K562 (cell line): Measurements from ENCODE around the gene CTSD. TPM values are rescaled to one million over a fixed set of nuclear protein-coding genes. Genes with fewer than 3 reads are reported as not detected.
A peak's percentile ranks its signal among the peaks of the same experiment; 100 is the strongest.

Experiments
- ATAC-seq: fragments of 200-7000 bp; cut with Tn5 transposase; 3 replicates; pipeline ENCODE4 v1.9.1; 2020; ENCODE audit warnings: moderate library complexity
- BruUV-seq: library from RNA; stranded (reverse); fragments of 400-500 nt; replicated peaks from 2 replicates; lab custom pipeline; 2021; lab: Mats Ljungman, UMichigan
- CTCF ChIA-PET: fragments of 300-600 bp; formaldehyde crosslinking; extraction: SDS; loops from one replicate; lab custom pipeline; 2021; ENCODE audit warnings: low intra/inter-chr PET ratio; lab: Yijun Ruan, JAX
- POLR2A ChIA-PET: fragments of 300-600, 350-650 bp; sonication (Branson Sonifier 250); formaldehyde crosslinking; extraction: SDS; loops from one replicate; lab custom pipeline; 2021; ENCODE audit warnings: antibody characterized with exemption, inconsistent platforms; lab: Yijun Ruan, JAX
- DNase-seq, 4 experiments: peaks; one replicate each; pipeline versions ENCODE4 v3.0.0 to v3.0.0-alpha.2; 2011 to 2018; ENCODE audit warnings: low spot score in 3 of 4, mixed read lengths in 3 of 4; ENCODE audit errors: extremely low read depth in 1 of 4
- FAIRE-seq: peaks from 2 replicates; lab custom pipeline; 2011; peaks lifted over from hg19 to GRCh38; lab: Jason Lieb, UNC
- H2AFZ ChIP-seq: 2 replicates; pipeline ENCODE4 v1.6.0; 2011; ENCODE audit warnings: low read depth, low read length, control low read depth, inconsistent platforms
- H3K27ac ChIP-seq: fragments of 200-600 bp; 3 replicates; pipeline ENCODE4 v1.8.0; 2011; ENCODE audit warnings: low read depth, mild to moderate bottlenecking, control low read depth, inconsistent platforms, low read length, moderate library complexity, mixed read lengths; ENCODE audit errors: extremely low read depth
- H3K27me3 ChIP-seq, 2 experiments: fragments of 300-600 bp in 1 of 2; 2 replicates in 1 of 2; 3 replicates in 1 of 2; pipeline versions ENCODE4 v1.6.0 to v1.8.0; 2011; ENCODE audit warnings: inconsistent platforms in 2 of 2, low read length in 2 of 2, mild to moderate bottlenecking in 1 of 2, mixed read lengths in 1 of 2, moderate library complexity in 1 of 2; ENCODE audit not compliant: control insufficient read depth in 2 of 2, insufficient read depth in 2 of 2
- H3K36me3 ChIP-seq: fragments of 300-600 bp; 3 replicates; pipeline ENCODE4 v1.8.0; 2011; ENCODE audit warnings: mild to moderate bottlenecking, low read length, inconsistent platforms; ENCODE audit not compliant: control insufficient read depth, insufficient read depth
- H3K4me1 ChIP-seq, 2 experiments: fragments of 200-600 bp in 1 of 2; replicated peaks in 1 of 2; 2 replicates in 1 of 2; 3 replicates in 1 of 2; pipeline versions ENCODE4 v1.5.1 to v1.8.0; 2011; ENCODE audit warnings: inconsistent platforms in 2 of 2, low read length in 2 of 2, mild to moderate bottlenecking in 1 of 2, mixed read lengths in 1 of 2, moderate library complexity in 1 of 2; ENCODE audit not compliant: control insufficient read depth in 2 of 2, insufficient read depth in 2 of 2
- H3K4me2 ChIP-seq: 2 replicates; pipeline ENCODE4 v1.6.1; 2011; ENCODE audit warnings: low read length, control low read depth, inconsistent platforms, mixed read lengths; ENCODE audit not compliant: insufficient read depth
- H3K4me3 ChIP-seq: fragments of 200-600 bp; sonication (generic), shearing (Covaris generic); 2 replicates; pipeline ENCODE4 v1.5.1; 2016; ENCODE audit warnings: control low read depth, inconsistent platforms
- H3K79me2 ChIP-seq: fragments of 200-600 bp; 3 replicates; pipeline ENCODE4 v1.8.0; 2011; ENCODE audit warnings: low read length, inconsistent platforms; ENCODE audit not compliant: control insufficient read depth, insufficient read depth
- H3K9ac ChIP-seq, 2 experiments: 2 replicates each; pipeline versions ENCODE4 v1.6.0 to v1.6.1; 2011; ENCODE audit warnings: low read depth in 2 of 2, low read length in 2 of 2, control low read depth in 1 of 2, inconsistent platforms in 1 of 2, mild to moderate bottlenecking in 1 of 2, mixed read lengths in 1 of 2; ENCODE audit not compliant: insufficient read depth in 1 of 2
- H3K9me1 ChIP-seq: one replicate; pipeline ENCODE4 v1.6.0; 2011; ENCODE audit warnings: inconsistent platforms, mild to moderate bottlenecking, low read length, moderate library complexity; ENCODE audit not compliant: control insufficient read depth, insufficient read depth
- H3K9me3 ChIP-seq: replicated peaks from 2 replicates; pipeline ENCODE4 v1.5.1; 2011; ENCODE audit warnings: low read depth, low read length, inconsistent platforms; ENCODE audit not compliant: control insufficient read depth, insufficient read depth
- H4K20me1 ChIP-seq: replicated peaks from 2 replicates; pipeline ENCODE4 v1.6.1; 2011; ENCODE audit warnings: low read length, inconsistent platforms, mixed read lengths; ENCODE audit not compliant: control insufficient read depth, insufficient read depth
- CBX2 ChIP-seq: fragments of 200-600 bp; sonication (generic); IDR thresholded peaks from one replicate; pipeline ENCODE4 v1.6.1; 2012; ENCODE audit warnings: mild to moderate bottlenecking, low read length, inconsistent platforms; ENCODE audit not compliant: insufficient read depth, poor library complexity, severe bottlenecking
- CBX8 ChIP-seq: fragments of 200-600 bp; sonication (generic); IDR thresholded peaks from 2 replicates; pipeline ENCODE4 v1.6.1; 2012; ENCODE audit warnings: borderline replicate concordance, mixed run types, low read depth, mild to moderate bottlenecking, moderate library complexity, mixed read lengths, low read length, control low read depth, inconsistent platforms; ENCODE audit not compliant: poor library complexity, severe bottlenecking; ENCODE audit errors: extremely low read depth
- FOSL1 ChIP-seq: fragments of 200-800 bp; sonication (Bioruptor generic); conservative IDR thresholded peaks from 2 replicates; pipeline ENCODE4 v1.6.1; 2016; ENCODE audit warnings: missing genetic modification characterization, missing compliant biosample characterization
- RBM39 ChIP-seq: fragments of 200-400 bp; formaldehyde crosslinking; optimal IDR thresholded peaks from 2 replicates; pipeline ENCODE3; 2018; ENCODE audit warnings: low read depth, low read length
- SP2 ChIP-seq: IDR thresholded peaks from 2 replicates; pipeline ENCODE4 v1.6.1; 2011; ENCODE audit warnings: mild to moderate bottlenecking, low read depth, low read length, moderate library complexity; ENCODE audit not compliant: poor library complexity, severe bottlenecking; ENCODE audit errors: extremely low read depth
- WGBS: fragments of 100-300 bp; shearing (Covaris generic); methylation state at CpG from one replicate; pipeline ENCODE4 v1.1.6; 2016; ENCODE audit warnings: low coverage, mixed read lengths; ENCODE audit not compliant: insufficient coverage; ENCODE audit errors: missing lambda C conversion rate; 5-methylcytosine and 5-hydroxymethylcytosine counted together
- in situ Hi-C: fragments of 300-500 bp; cut with MboI; formaldehyde crosslinking; loops from 4 replicates; pipeline ENCODE4 v1.15.0; 2018; ENCODE audit warnings: inconsistent platforms, mixed read lengths
- intact Hi-C: fragments of 100-400 bp; cut with micrococcal nuclease; formaldehyde crosslinking; loops from 2 replicates; pipeline ENCODE4 v1.14.2; 2022
- polyA plus RNA-seq, 8 experiments: library from polyadenylated mRNA; depleted of rRNA in 4 of 8; stranded (reverse) in 5 of 8; unstranded in 3 of 8; fragments of >200 nt; fragmentation: Nextera tagmentation in 2 of 8; fragmentation: Illumina TruSeq in 1 of 8; extraction: Ambion mirVana in 2 of 8; extraction: Trizol in 1 of 8; gene quantifications; 2 replicates each; pipeline versions ENCODE4 v1.2.1 to v1.2.3, GENCODE V29; 2011 to 2014; ENCODE audit warnings: inconsistent platforms in 1 of 8, missing spikeins in 1 of 8
- total RNA-seq, 7 experiments: library from RNA; depleted of rRNA in 6 of 7; stranded (reverse); fragments of >200 nt in 6 of 7; fragmentation: Illumina TruSeq in 2 of 7; extraction: Trizol in 2 of 7; gene quantifications; 2 replicates each; pipeline versions ENCODE4 v1.2.1 to v1.2.3, GENCODE V29; 2011 to 2021; ENCODE audit warnings: low replicate concordance in 1 of 7
- TF ChIP-seq, protein P1 (sequence below): sonication (generic); formaldehyde crosslinking; IDR thresholded peaks from 2 replicates; pipeline ENCODE4 v1.8.1; 2023; ENCODE audit warnings: mild to moderate bottlenecking, missing genetic modification reagents

The CTSD gene
- total and polyA plus RNA-seq, 9 of the 15 experiments (the other 6 are each of a cell fraction or from before 2014, with no cell fraction given): 1.0 to 112 (median 40.9) TPM

DNA sequence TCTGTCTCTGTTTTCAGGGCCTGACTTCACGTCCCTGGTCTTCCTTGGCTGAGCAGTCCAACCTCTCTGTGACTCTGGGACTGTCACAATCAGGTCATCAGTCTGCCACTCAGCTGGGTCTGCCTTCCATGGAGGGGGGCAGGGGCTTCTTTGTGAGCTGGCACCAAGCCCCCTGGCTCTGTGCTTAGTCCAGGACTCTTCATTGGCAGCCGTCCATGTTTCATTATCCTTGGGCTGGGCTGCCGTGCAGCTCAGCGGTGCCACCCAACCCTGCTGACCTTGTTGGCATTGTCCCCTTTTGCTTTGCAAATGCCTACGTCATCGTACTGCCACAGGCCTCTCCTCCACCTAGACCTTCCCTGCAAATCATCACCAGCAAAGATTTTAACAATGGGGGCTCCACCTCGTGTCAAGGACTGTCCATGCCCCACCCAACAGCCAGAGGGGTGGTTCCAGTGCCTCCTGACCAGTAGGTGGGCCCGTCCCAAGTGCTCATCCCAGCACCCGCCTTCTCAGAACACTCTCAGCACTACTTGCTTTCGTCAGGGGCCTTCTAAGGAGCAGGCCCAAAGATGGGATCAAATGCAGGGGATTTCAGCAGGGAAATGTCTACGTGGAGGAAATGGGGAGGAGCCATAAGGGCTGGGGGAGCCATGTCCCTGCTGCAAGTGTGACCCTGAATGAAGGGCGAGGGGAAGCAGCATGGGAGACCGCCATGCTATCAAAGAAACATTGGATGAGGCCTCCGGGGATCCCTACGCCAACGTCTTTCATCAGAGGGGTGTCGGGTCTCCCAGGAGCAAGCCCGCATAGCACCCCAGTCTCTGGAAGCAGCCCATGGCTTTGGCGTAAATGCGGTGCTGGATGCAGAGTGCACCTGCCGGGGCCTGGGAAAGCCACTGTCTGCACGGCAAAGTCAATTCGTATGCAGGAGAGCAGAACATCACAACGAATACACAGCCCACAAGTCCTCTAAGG, 48.5 kb downstream of the CTSD start:
- H4K20me1 ChIP-seq: 0 out of 2 replicates have a peak, but pooled peaks cover 6% of the 10 kb centered on the region
- CTCF ChIA-PET: no interaction called here

DNA sequence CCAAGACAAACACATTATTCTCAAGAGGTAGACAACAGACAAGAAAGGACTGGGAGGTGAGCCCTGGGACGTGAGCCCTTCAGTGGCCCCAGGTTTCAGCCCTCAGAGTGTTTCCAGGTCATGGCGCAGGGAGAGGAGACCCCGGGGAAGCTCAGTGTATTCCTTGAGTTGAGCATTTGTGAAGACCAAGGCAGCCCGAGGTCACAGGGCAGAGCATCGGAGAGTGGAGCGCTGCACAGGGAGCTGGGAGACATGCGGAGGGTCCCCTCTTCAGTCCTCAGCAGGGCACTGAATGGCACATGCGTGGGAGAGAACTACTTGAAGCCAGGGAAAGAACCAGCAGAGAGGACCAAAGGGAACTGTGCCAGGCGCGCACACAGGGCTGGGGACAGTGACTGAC, 55.0 kb downstream of the CTSD start:
- BruUV-seq: no TSS peak
- CTCF ChIA-PET: no interaction called here
- in situ Hi-C loops (no loop called here), intact Hi-C loops (no loop called here)
- Histone ChIP-seq H3K4me3 (no peak overlapping the region), H3K27me3 (peaks cover 16 to 41% of the 10 kb centered on the region in 2 experiments; a peak in 4 of 5 replicates), H3K9ac (no peak overlapping the region), H4K20me1 (no peaks in the 10 kb centered on the region), H3K9me3 (no peaks in the 10 kb centered on the region), H3K9me1 (no peaks in the 10 kb centered on the region), H2AFZ (no peak overlapping the region), H3K36me3 (no peaks in the 10 kb centered on the region), H3K4me2 (no peak overlapping the region), H3K27ac (no peak overlapping the region), H3K79me2 (no peaks in the 10 kb centered on the region), H3K4me1 (no peaks in the 10 kb centered on the region)
- ATAC-seq (no peak), DNase-seq (no peak), FAIRE-seq (no peak)
- 0% methylated on average over 10 of the region's 10 CpGs for WGBS
- TF ChIP-seq FOSL1: no peak
- TF ChIP-seq, protein P1, sequence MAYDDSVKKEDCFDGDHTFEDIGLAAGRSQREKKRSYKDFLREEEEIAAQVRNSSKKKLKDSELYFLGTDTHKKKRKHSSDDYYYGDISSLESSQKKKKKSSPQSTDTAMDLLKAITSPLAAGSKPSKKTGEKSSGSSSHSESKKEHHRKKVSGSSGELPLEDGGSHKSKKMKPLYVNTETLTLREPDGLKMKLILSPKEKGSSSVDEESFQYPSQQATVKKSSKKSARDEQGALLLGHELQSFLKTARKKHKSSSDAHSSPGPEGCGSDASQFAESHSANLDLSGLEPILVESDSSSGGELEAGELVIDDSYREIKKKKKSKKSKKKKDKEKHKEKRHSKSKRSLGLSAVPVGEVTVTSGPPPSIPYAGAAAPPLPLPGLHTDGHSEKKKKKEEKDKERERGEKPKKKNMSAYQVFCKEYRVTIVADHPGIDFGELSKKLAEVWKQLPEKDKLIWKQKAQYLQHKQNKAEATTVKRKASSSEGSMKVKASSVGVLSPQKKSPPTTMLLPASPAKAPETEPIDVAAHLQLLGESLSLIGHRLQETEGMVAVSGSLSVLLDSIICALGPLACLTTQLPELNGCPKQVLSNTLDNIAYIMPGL (CRISPR knock-in tag): no peak
- TF ChIP-seq SP2: no peak
- TF ChIP-seq CBX2: no peak
- POLR2A ChIA-PET: no interaction called here

More for the DNA sequence above, 48.5 kb downstream of the CTSD start:
- 7% methylated on average over 24 of the region's 24 CpGs for WGBS
- no peaks in the 10 kb centered on the region for H3K79me2 ChIP-seq
- POLR2A ChIA-PET: interaction anchor here (0.6 kb wide), 1 partner anchor 554 kb away, joined by 3 read pairs; no protein-coding TSS in a partner anchor
- BruUV-seq: no TSS peak
- no peak overlapping the region for H3K9ac ChIP-seq
- no peak for FAIRE-seq
- H3K27me3 ChIP-seq: peaks cover 32 to 56% of the 10 kb centered on the region in 2 experiments
- no peak overlapping the region for H2AFZ ChIP-seq
- no peak for DNase-seq
- TF ChIP-seq CBX8 (peak; percentile 86), CBX2 (peak; percentile 81), RBM39 (no peak)
- H3K36me3 ChIP-seq: no peaks in the 10 kb centered on the region
- no peak overlapping the region for H3K27ac ChIP-seq
- H3K9me1 ChIP-seq: no peaks in the 10 kb centered on the region
- intact Hi-C loops (no loop called here), in situ Hi-C loops (no loop called here)
- H3K9me3 ChIP-seq: no peaks in the 10 kb centered on the region
- H3K4me2 ChIP-seq: no peak overlapping the region
- no peaks in the 10 kb centered on the region for H3K4me1 ChIP-seq
- ATAC-seq: no peak
- H3K4me3 ChIP-seq: no peak overlapping the region
